ENCODE measurements around the gene ARHGAP27. TPM values are rescaled to one million over a fixed set of nuclear protein-coding genes. Genes with fewer than 3 reads are reported as not detected.
"Not testable (repeated sequence)": the region's sequence is repeated elsewhere in the genome, so short reads cannot be mapped to it uniquely, and the experiment has no call there.

ARHGAP27 gene
- total RNA-seq, 2 experiments from 2014 or later: 37.8 to 40.9 TPM

- Mint-ChIP-seq H3K4me1 (ENCODE audit: low read depth) (peaks cover 20% of the 10 kb centered on the region), H3K4me3 (peak overlapping the region; percentile 33), H3K27ac (peak overlapping the region; percentile 76)
- ATAC-seq (peak; percentile 97), DNase-seq (peak; percentile 77)
- H3K36me3 Mint-ChIP-seq (ENCODE audit: low read depth); H3K9me3 Mint-ChIP-seq; H3K27me3 Mint-ChIP-seq; POLR2A ChIA-PET; intact Hi-C loops (cut with micrococcal nuclease): not testable (repeated sequence)
- CTCF ChIA-PET: interaction anchor here (1.0 kb wide), 1 partner anchor 15 kb away, joined by 5 read pairs; no protein-coding TSS in a partner anchor
These were observed 13.5 kb upstream of the ARHGAP27 start for GRCh38 chr17:45445901-45446743.

- POLR2A ChIA-PET; intact Hi-C loops (cut with micrococcal nuclease); H3K27me3 Mint-ChIP-seq; H3K27ac Mint-ChIP-seq; H3K9me3 Mint-ChIP-seq; DNase-seq; ATAC-seq; H3K4me3 Mint-ChIP-seq; H3K36me3 Mint-ChIP-seq (ENCODE audit: low read depth); CTCF ChIA-PET: not testable (repeated sequence)
- H3K4me1 Mint-ChIP-seq (ENCODE audit: low read depth): peaks cover 29% of the 10 kb centered on the region
These were observed 12.5 kb upstream of the ARHGAP27 start for GRCh38 chr17:45444856-45445820.

- ATAC-seq; H3K4me3 Mint-ChIP-seq; DNase-seq; POLR2A ChIA-PET; intact Hi-C loops (cut with micrococcal nuclease); CTCF ChIA-PET; H3K9me3 Mint-ChIP-seq; H3K27ac Mint-ChIP-seq; H3K27me3 Mint-ChIP-seq; H3K36me3 Mint-ChIP-seq (ENCODE audit: low read depth): not testable (repeated sequence)
- H3K4me1 Mint-ChIP-seq (ENCODE audit: low read depth): peaks cover 32% of the 10 kb centered on the region
These were observed 11.6 kb upstream of the ARHGAP27 start for GRCh38 chr17:45444301-45444700.

GRCh38 chr17:45443371-45444260, 10.9 kb upstream of the ARHGAP27 start:
- DNase-seq; CTCF ChIA-PET; ATAC-seq; H3K4me3 Mint-ChIP-seq; POLR2A ChIA-PET; H3K27me3 Mint-ChIP-seq; H3K36me3 Mint-ChIP-seq (ENCODE audit: low read depth); intact Hi-C loops (cut with micrococcal nuclease); H3K27ac Mint-ChIP-seq; H3K9me3 Mint-ChIP-seq: not testable (repeated sequence)
- H3K4me1 Mint-ChIP-seq (ENCODE audit: low read depth): peaks cover 32% of the 10 kb centered on the region

- intact Hi-C loops (cut with micrococcal nuclease): no loop called here
These were observed 9.0 kb upstream of the ARHGAP27 start for GRCh38 chr17:45441526-45442310.

GRCh38 chr17:45440839-45441515, 8.3 kb upstream of the ARHGAP27 start:
- H3K36me3 Mint-ChIP-seq (ENCODE audit: low read depth); H3K4me3 Mint-ChIP-seq; intact Hi-C loops (cut with micrococcal nuclease); H3K27me3 Mint-ChIP-seq; POLR2A ChIA-PET; H3K9me3 Mint-ChIP-seq: not testable (repeated sequence)
- H3K27ac Mint-ChIP-seq: peak overlapping the region; percentile 64
- peak; percentile 83 for DNase-seq
- peak; percentile 85 for ATAC-seq
- CTCF ChIA-PET: interaction anchor here (0.8 to 1.4 kb wide), 3 partner anchors 12 to 222 kb away, joined by 3 to 7 read pairs (median 3); no protein-coding TSS in a partner anchor
- H3K4me1 Mint-ChIP-seq (ENCODE audit: low read depth): peaks cover 21% of the 10 kb centered on the region

More at GRCh38 chr17:45441526-45442310, 9.0 kb upstream of the ARHGAP27 start:
- H3K4me1 Mint-ChIP-seq (ENCODE audit: low read depth): peaks cover 26% of the 10 kb centered on the region
- POLR2A ChIA-PET: no interaction called here
- DNase-seq: no peak
- peaks cover 6% of the 10 kb centered on the region for H3K36me3 Mint-ChIP-seq (ENCODE audit: low read depth)
- no peak for ATAC-seq
- TF ChIP-seq CTCF (IDR thresholded peaks at IDR 0.05): no peak
- H3K4me3 Mint-ChIP-seq: no peak overlapping the region
- CTCF ChIA-PET: interaction anchor here (0.8 to 1.3 kb wide), 2 partner anchors 13 to 222 kb away, joined by 3 read pairs; no protein-coding TSS in a partner anchor
- no peaks in the 10 kb centered on the region for H3K9me3 Mint-ChIP-seq
- no peaks in the 10 kb centered on the region for H3K27me3 Mint-ChIP-seq
- H3K27ac Mint-ChIP-seq: no peak overlapping the region

Measured in activated CD8-positive, alpha-beta T cell treated with anti-CD3 and anti-CD28 coated beads for 36 hours (primary cell).